ENCODE measurements around the gene GABBR2. TPM values are rescaled to one million over a fixed set of nuclear protein-coding genes. Genes with fewer than 3 reads are reported as not detected.

The GABBR2 gene
- total and polyA plus RNA-seq, 2 of the 8 experiments (the other 6 are each of a cell fraction or from before 2014, with no cell fraction given) = 0.50 to 1.2 TPM

- Histone ChIP-seq H2BK20ac (ENCODE audit: low read length) (no peak overlapping the region), H3K27me3 (replicated peaks in 1 of 4; ENCODE audit: control insufficient read depth in 3 of 4, extremely low read depth in 1 of 4, insufficient read depth in 3 of 4, low read length in 3 of 4) (no peaks in the 10 kb centered on the region), H3K27ac (ENCODE audit: low read depth, low read length) (no peak overlapping the region), H4K8ac (ENCODE audit: extremely low read depth, insufficient read depth, low read length) (no peak overlapping the region), H2BK5ac (ENCODE audit: low read depth, low read length) (no peak overlapping the region; the same call in 1 of the 2 replicates), H3K9ac (replicated peaks in 1 of 4; ENCODE audit: extremely low read depth in 1 of 4, low read depth in 3 of 4, low read length in 3 of 4) (no peak overlapping the region), H2BK15ac (ENCODE audit: low read length) (no peak overlapping the region), H3K36me3 (ENCODE audit: control insufficient read depth in 2 of 4, insufficient read depth in 4 of 4, low read length in 3 of 4) (peaks cover 0 to 25% (median 5%) of the 10 kb centered on the region in 4 experiments; a peak in 4 of 8 replicates), H3K4me3 (ENCODE audit: extremely low read depth in 1 of 4, insufficient read depth in 2 of 4, low read depth in 3 of 4, low read length in 4 of 4) (no peak overlapping the region), H4K20me1 (replicated peaks in 1 of 2; ENCODE audit: control insufficient read depth in 1 of 2, insufficient read depth in 2 of 2, low read length in 2 of 2) (no peaks in the 10 kb centered on the region), H3K23ac (ENCODE audit: insufficient read length) (no peak overlapping the region), H4K91ac (replicated peaks; ENCODE audit: insufficient read length, low read length) (no peak overlapping the region), H2BK120ac (replicated peaks; ENCODE audit: low read depth, low read length) (no peak overlapping the region), H3K9me3 (ENCODE audit: insufficient read depth in 2 of 2, low read depth in 1 of 2, low read length in 1 of 2) (0 out of 4 replicates have a peak, but pooled peaks cover 0 to 5% of the 10 kb centered on the region in 2 experiments), H4K5ac (ENCODE audit: insufficient read length, low read depth, low read length) (no peak overlapping the region), H3K4me1 (replicated peaks in 1 of 4; ENCODE audit: control insufficient read depth in 3 of 4, insufficient read depth in 4 of 4, low read length in 3 of 4) (no peaks in the 10 kb centered on the region), H3K79me1 (ENCODE audit: low read depth, low read length) (no peaks in the 10 kb centered on the region; the same call in 1 of the 2 replicates), H2AFZ (ENCODE audit: low read length) (no peak overlapping the region), H3K4me2 (ENCODE audit: insufficient read depth in 1 of 2, low read depth in 2 of 2, low read length in 2 of 2) (no peak overlapping the region), H2BK12ac (ENCODE audit: low read depth, low read length) (no peak overlapping the region), H3K56ac (replicated peaks; ENCODE audit: insufficient read length, low read depth, low read length) (no peak overlapping the region), H3K23me2 (ENCODE audit: low read depth, low read length) (no peaks in the 10 kb centered on the region), H2AK5ac (ENCODE audit: low read depth, low read length) (no peak overlapping the region), H3K18ac (ENCODE audit: extremely low read depth, low read length) (no peak overlapping the region), H3K79me2 (ENCODE audit: control insufficient read depth in 1 of 2, insufficient read depth in 2 of 2, low read length in 2 of 2) (no peaks in the 10 kb centered on the region), H3K14ac (ENCODE audit: insufficient read length) (no peak overlapping the region), H3K4ac (replicated peaks; ENCODE audit: insufficient read length, low read depth, low read length) (no peak overlapping the region)
- DNase-seq (ENCODE audit: low read depth in 1 of 2, low spot score in 2 of 2) (no peak), FAIRE-seq (no peak)
- CTCF ChIA-PET (ENCODE audit: partially characterized antibody) = interaction anchor here (0.5 to 2.5 kb wide), 2 partner anchors 32 to 318 kb away, joined by 3 to 15 read pairs; no protein-coding TSS in a partner anchor
- POLR2A ChIA-PET (ENCODE audit: partially characterized antibody) = no interaction called here
- TF ChIP-seq TCF12 (IDR thresholded peaks at IDR 0.05; ENCODE audit: low read depth, low read length) (no peak), EP300 (IDR thresholded peaks at IDR 0.05; ENCODE audit: borderline replicate concordance in 1 of 2, low read depth in 2 of 2, low read length in 2 of 2) (no peak)
- 75% methylated on average over 8 of the region's 10 CpGs; no CpG with 5 or more reads in 1 of the 2 experiments for WGBS, 2 experiments (ENCODE audit: extremely low coverage in 1 of 2, insufficient coverage in 1 of 2, insufficient read length in 1 of 2, insufficient replicate concordance in 2 of 2, low coverage in 1 of 2, low lambda C conversion rate in 2 of 2, missing lambda C conversion rate in 1 of 2)
Observed at GRCh38 chr9:98742325-98743280, 33.9 kb upstream of the GABBR2 start.

Measured in H1 (cell line).